B cell (primary cell): ENCODE data around the gene RNF166. TPM values are rescaled to one million over a fixed set of nuclear protein-coding genes. Genes with fewer than 3 reads are reported as not detected.

ENCODE experiments used
- ATAC-seq: fragments of 200-7000 bp; cut with Tn5 transposase; one replicate; pipeline ENCODE4 v1.10.0; 2021; ENCODE audit warnings: low read depth, mild to moderate bottlenecking, moderate number of reproducible peaks, moderate library complexity
- CTCF ChIA-PET: fragments of 350-600 bp; sonication (Branson Sonifier 250); formaldehyde crosslinking; loops from one replicate; lab custom pipeline; 2021; ENCODE audit warnings: antibody characterized with exemption, inconsistent platforms; lab: Charles Lee
- POLR2A ChIA-PET: fragments of 350-600 bp; sonication (Branson Sonifier 250); formaldehyde crosslinking; loops from one replicate; lab custom pipeline; 2021; ENCODE audit warnings: antibody characterized with exemption; lab: Charles Lee
- DNase-seq: peaks from one replicate; pipeline ENCODE4 v3.0.0; 2013
- H2AFZ ChIP-seq: 2 replicates; pipeline ENCODE4 v1.6.1; 2012; ENCODE audit warnings: mild to moderate bottlenecking, low read depth, low read length; ENCODE audit not compliant: insufficient read depth, poor library complexity, severe bottlenecking
- H3K27ac ChIP-seq, 2 donors: 1 replicate in 1 of 2; 2 replicates in 1 of 2; pipeline ENCODE4 v1.5.1; 2012 to 2013; ENCODE audit warnings: low read length in 2 of 2, mild to moderate bottlenecking in 2 of 2, moderate library complexity in 1 of 2
- H3K27me3 ChIP-seq, 4 experiments: fragments of 200-600 bp in 1 of 4; sonication (generic) in 1 of 4; replicated peaks in 1 of 4; 1 replicate in 2 of 4; 2 replicates in 2 of 4; pipeline versions ENCODE4 v1.6.1 to v1.7.0; 2013 to 2016; ENCODE audit warnings: low read length in 3 of 4, mild to moderate bottlenecking in 2 of 4, mixed read lengths in 1 of 4, moderate library complexity in 1 of 4; ENCODE audit not compliant: insufficient read depth in 4 of 4, control insufficient read depth in 3 of 4; ENCODE audit errors: control extremely low read depth in 1 of 4
- H3K36me3 ChIP-seq, 2 experiments: replicated peaks in 1 of 2; 1 replicate in 1 of 2; 2 replicates in 1 of 2; pipeline versions ENCODE4 v1.6.1 to v1.7.1; 2013; ENCODE audit warnings: low read length in 1 of 2; ENCODE audit not compliant: insufficient read depth in 2 of 2, control insufficient read depth in 1 of 2; ENCODE audit errors: control extremely low read depth in 1 of 2, extremely low read depth in 1 of 2
- H3K4me1 ChIP-seq, 2 donors: fragments of 200-600 bp in 1 of 2; sonication (generic) in 1 of 2; 1 replicate in 1 of 2; 2 replicates in 1 of 2; pipeline versions ENCODE4 v1.5.1 to v1.6.1; 2013 to 2017; ENCODE audit warnings: low read length in 2 of 2; ENCODE audit not compliant: control insufficient read depth in 2 of 2, insufficient read depth in 2 of 2
- H3K4me2 ChIP-seq: replicated peaks from 2 replicates; pipeline ENCODE3; 2012; ENCODE audit warnings: mild to moderate bottlenecking, low read depth, low read length; ENCODE audit not compliant: poor library complexity, severe bottlenecking
- H3K4me3 ChIP-seq, 5 experiments: fragments of 200-600 bp in 1 of 5; sonication (generic) in 1 of 5; 1 replicate in 3 of 5; 2 replicates in 2 of 5; pipeline versions ENCODE4 v1.5.1 to v1.7.0; 2011 to 2016; ENCODE audit warnings: low read length in 4 of 5, mild to moderate bottlenecking in 4 of 5, low read depth in 2 of 5, control low read depth in 1 of 5, moderate library complexity in 1 of 5; ENCODE audit not compliant: insufficient read depth in 1 of 5; ENCODE audit errors: control extremely low read depth in 1 of 5, extremely low read depth in 1 of 5
- H3K79me2 ChIP-seq: fragments of 200-600 bp; sonication (generic); one replicate; pipeline ENCODE4 v1.6.0; 2016; ENCODE audit warnings: low read length; ENCODE audit not compliant: control insufficient read depth, insufficient read depth
- H3K9ac ChIP-seq: fragments of 200-600 bp; sonication (generic); 2 replicates; pipeline ENCODE4 v1.6.1; 2017; ENCODE audit warnings: mild to moderate bottlenecking, low read length, moderate library complexity
- H3K9me3 ChIP-seq, 3 donors: one replicate each; pipeline versions ENCODE4 v1.6.1 to v1.7.1; 2013; ENCODE audit warnings: low read length in 2 of 3; ENCODE audit not compliant: control insufficient read depth in 2 of 3, insufficient read depth in 1 of 3; ENCODE audit errors: control extremely low read depth in 1 of 3
- H4K20me1 ChIP-seq: 2 replicates; pipeline ENCODE4 v1.6.0; 2012; ENCODE audit warnings: mild to moderate bottlenecking, low read length; ENCODE audit not compliant: insufficient read depth, control insufficient read depth, poor library complexity, severe bottlenecking
- H3K27ac Mint-ChIP-seq: one replicate; pipeline ENCODE4 v1.8.0; 2021; ENCODE audit warnings: mixed read lengths
- H3K27me3 Mint-ChIP-seq: one replicate; pipeline ENCODE4 v1.8.0; 2021; ENCODE audit warnings: mixed read lengths
- H3K4me1 Mint-ChIP-seq: one replicate; pipeline ENCODE4 v1.8.0; 2021; ENCODE audit warnings: mixed read lengths
- H3K4me3 Mint-ChIP-seq: one replicate; pipeline ENCODE4 v1.8.0; 2021; ENCODE audit warnings: mixed read lengths
- H3K9me3 Mint-ChIP-seq: one replicate; pipeline ENCODE4 v1.8.0; 2022; ENCODE audit warnings: mixed read lengths; ENCODE audit not compliant: insufficient read depth
- EZH2 ChIP-seq: IDR thresholded peaks from 2 replicates; pipeline ENCODE4 v1.6.1; 2012; ENCODE audit warnings: borderline replicate concordance, low read depth, mild to moderate bottlenecking, moderate library complexity, low read length; ENCODE audit not compliant: insufficient read depth, poor library complexity, severe bottlenecking
- WGBS: methylation state at CpG from one replicate; pipeline ENCODE4 v1.1.5; 2013; ENCODE audit warnings: missing lambda C conversion rate; ENCODE audit not compliant: insufficient coverage; 5-methylcytosine and 5-hydroxymethylcytosine counted together
- intact Hi-C: fragments of 100-400 bp; cut with micrococcal nuclease; formaldehyde crosslinking; loops from one replicate; pipeline ENCODE4 v1.10.0; 2022
- polyA plus RNA-seq: library from polyadenylated mRNA; depleted of rRNA; stranded (reverse); fragments of >200 nt; gene quantifications from 2 replicates; pipeline ENCODE4 v1.2.3, GENCODE V29; 2012
- total RNA-seq, 2 donors: library from RNA; stranded (reverse); fragments of 120-200 nt in 1 of 2; gene quantifications; 1 replicate in 1 of 2; 2 replicates in 1 of 2; pipeline versions ENCODE4 v1.2.3 to v1.2.4, GENCODE V29; 2013 to 2022
- TF ChIP-seq, protein P1 (sequence below): fragments of 200-600 bp; IDR thresholded peaks from one replicate; pipeline ENCODE4 v1.8.0; 2022; ENCODE audit warnings: antibody characterized with exemption, mild to moderate bottlenecking

RNF166 gene
- total and polyA plus RNA-seq, 2 donors (not counting 1 experiment from before 2014, with no cell fraction given), result 64.1 to 65.0 TPM

DNA sequence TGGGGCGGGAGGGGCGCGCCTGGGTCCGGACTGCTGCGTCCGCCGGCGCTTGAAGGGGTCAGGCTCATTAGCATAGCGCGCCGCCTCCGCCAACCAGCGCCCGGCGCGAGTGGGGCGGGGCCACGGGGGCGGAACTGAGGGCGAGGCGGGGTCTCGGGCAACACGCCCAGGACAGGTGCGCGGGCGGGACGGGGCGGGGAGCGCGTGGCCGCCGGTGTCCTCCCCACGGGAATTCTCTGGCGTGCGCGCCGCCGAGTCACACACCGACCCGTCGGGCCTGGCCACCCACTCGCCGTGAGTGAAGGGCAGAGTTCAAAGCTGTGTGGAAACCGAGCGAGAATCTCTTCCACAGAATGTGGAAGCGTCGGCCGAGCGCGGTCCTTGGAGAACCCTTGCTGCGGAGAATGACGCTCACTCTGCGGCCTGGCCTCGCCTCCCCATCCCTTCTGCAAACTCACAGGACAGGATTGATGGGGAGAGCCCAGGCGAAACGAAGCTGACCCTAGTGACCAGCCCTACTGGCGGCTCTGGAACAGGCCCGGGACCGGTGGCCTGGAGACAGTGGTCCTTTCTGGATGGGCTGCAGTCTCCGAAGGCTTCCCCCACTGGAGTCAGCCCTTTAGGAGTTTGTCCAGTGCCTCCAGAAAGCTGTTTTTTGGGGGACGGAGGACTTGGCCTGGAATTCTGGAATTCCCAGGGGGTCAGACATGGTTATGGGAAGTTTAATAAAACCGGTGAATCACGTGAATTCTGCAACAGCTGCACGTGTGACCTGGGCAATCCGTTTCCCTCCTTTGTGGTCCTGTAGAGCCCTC lies 19.6 kb downstream of the RNF166 start, which contains the start of gene SNAI3:
TSS of gene SNAI3 (minus strand) at position 69 of the 815 bp plus-strand sequence. CDS start 101 bp downstream, outside the sequence.
- peak within 1 kb of the TSS; percentile 27 to 48 for H3K27ac ChIP-seq
- peak within 1 kb of the TSS; percentile 72 for H3K27ac Mint-ChIP-seq
- H3K79me2 ChIP-seq, result peaks cover 25% of the 10 kb centered on the region
- no peaks in the 10 kb centered on the region for H3K36me3 ChIP-seq
- H3K9me3 Mint-ChIP-seq, result no peaks in the 10 kb centered on the region
- ATAC-seq (peak; percentile 79), DNase-seq (peak; percentile 91)
- peak within 1 kb of the TSS; percentile 59 to 91 (median 80) for H3K4me3 ChIP-seq
- TF ChIP-seq, protein P1, sequence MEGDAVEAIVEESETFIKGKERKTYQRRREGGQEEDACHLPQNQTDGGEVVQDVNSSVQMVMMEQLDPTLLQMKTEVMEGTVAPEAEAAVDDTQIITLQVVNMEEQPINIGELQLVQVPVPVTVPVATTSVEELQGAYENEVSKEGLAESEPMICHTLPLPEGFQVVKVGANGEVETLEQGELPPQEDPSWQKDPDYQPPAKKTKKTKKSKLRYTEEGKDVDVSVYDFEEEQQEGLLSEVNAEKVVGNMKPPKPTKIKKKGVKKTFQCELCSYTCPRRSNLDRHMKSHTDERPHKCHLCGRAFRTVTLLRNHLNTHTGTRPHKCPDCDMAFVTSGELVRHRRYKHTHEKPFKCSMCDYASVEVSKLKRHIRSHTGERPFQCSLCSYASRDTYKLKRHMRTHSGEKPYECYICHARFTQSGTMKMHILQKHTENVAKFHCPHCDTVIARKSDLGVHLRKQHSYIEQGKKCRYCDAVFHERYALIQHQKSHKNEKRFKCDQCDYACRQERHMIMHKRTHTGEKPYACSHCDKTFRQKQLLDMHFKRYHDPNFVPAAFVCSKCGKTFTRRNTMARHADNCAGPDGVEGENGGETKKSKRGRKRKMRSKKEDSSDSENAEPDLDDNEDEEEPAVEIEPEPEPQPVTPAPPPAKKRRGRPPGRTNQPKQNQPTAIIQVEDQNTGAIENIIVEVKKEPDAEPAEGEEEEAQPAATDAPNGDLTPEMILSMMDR, result no peak
- TF ChIP-seq EZH2, result no peak
- peak within 1 kb of the TSS; percentile 74 for H2AFZ ChIP-seq
- 12% methylated on average over 65 of the region's 65 CpGs for WGBS
- no peaks in the 10 kb centered on the region for H3K27me3 ChIP-seq
- intact Hi-C loops, result loop anchor here (1.0 to 10.0 kb wide), 6 partner anchors 15 to 878 kb away; partner anchors contain the start of genes CTU2, CYBA, MVD and RNF166
- H3K4me2 ChIP-seq, result peak within 1 kb of the TSS; percentile 97
- CTCF ChIA-PET, result interaction anchor here (0.7 to 1.9 kb wide), 8 partner anchors 15 to 244 kb away, joined by 3 to 9 read pairs (median 4); partner anchors contain the start of gene IL17C
- H3K9ac ChIP-seq, result peak within 1 kb of the TSS; percentile 81
- POLR2A ChIA-PET, result interaction anchor here (0.5 to 1.9 kb wide), 5 partner anchors 14 to 380 kb away, joined by 3 to 4 read pairs (median 3); no protein-coding TSS in a partner anchor
- H3K4me3 Mint-ChIP-seq, result peak within 1 kb of the TSS; percentile 81
- H3K4me1 Mint-ChIP-seq, result peaks cover 41% of the 10 kb centered on the region
- H4K20me1 ChIP-seq, result peaks cover 17% of the 10 kb centered on the region
- H3K27me3 Mint-ChIP-seq, result no peaks in the 10 kb centered on the region
- H3K4me1 ChIP-seq, result peaks cover 29 to 55% of the 10 kb centered on the region in 2 donors
- H3K9me3 ChIP-seq, result peaks cover 0 to 4% (median 0%) of the 10 kb centered on the region in 3 donors
